H9 (cell line): Measurements from ENCODE around the gene TAF5L. TPM values are rescaled to one million over a fixed set of nuclear protein-coding genes. Genes with fewer than 3 reads are reported as not detected.
A peak's percentile ranks its signal among the peaks of the same experiment; 100 is the strongest.

Source experiments
- DNase-seq: peaks from one replicate; pipeline ENCODE4 v3.0.0-alpha.2; 2017
- H2AFZ ChIP-seq: one replicate; pipeline ENCODE4 v1.6.1; 2013; ENCODE audit warnings: mild to moderate bottlenecking, low read length, control low read depth, moderate library complexity
- H2AK5ac ChIP-seq: 2 replicates; pipeline ENCODE4 v1.6.1; 2013; ENCODE audit warnings: low read length, control low read depth, mixed read lengths; ENCODE audit not compliant: insufficient read length
- H2BK120ac ChIP-seq: one replicate; pipeline ENCODE4 v1.6.1; 2013; ENCODE audit warnings: low read depth, mild to moderate bottlenecking, low read length, control low read depth, inconsistent platforms; ENCODE audit not compliant: poor library complexity, severe bottlenecking
- H2BK12ac ChIP-seq: 2 replicates; pipeline ENCODE4 v1.6.1; 2013; ENCODE audit warnings: low read length, control low read depth, mixed read lengths, low read depth; ENCODE audit not compliant: insufficient read length
- H2BK15ac ChIP-seq: 2 replicates; pipeline ENCODE4 v1.6.1; 2013; ENCODE audit warnings: low read depth, low read length, control low read depth
- H2BK20ac ChIP-seq: one replicate; pipeline ENCODE4 v1.6.1; 2013; ENCODE audit warnings: low read depth, mild to moderate bottlenecking, low read length, control low read depth, inconsistent platforms; ENCODE audit not compliant: poor library complexity, severe bottlenecking
- H2BK5ac ChIP-seq: 2 replicates; pipeline ENCODE4 v1.6.1; 2013; ENCODE audit warnings: low read length, control low read depth, mixed read lengths; ENCODE audit not compliant: insufficient read length
- H3K14ac ChIP-seq: 2 replicates; pipeline ENCODE4 v1.6.1; 2013; ENCODE audit warnings: low read length, control low read depth; ENCODE audit not compliant: insufficient read depth
- H3K18ac ChIP-seq: 2 replicates; pipeline ENCODE4 v1.6.1; 2013; ENCODE audit warnings: low read depth, mild to moderate bottlenecking, mixed read lengths, low read length, control low read depth; ENCODE audit not compliant: insufficient read length
- H3K23ac ChIP-seq: 2 replicates; pipeline ENCODE4 v1.6.1; 2013; ENCODE audit warnings: low read length, control low read depth, mixed read lengths, low read depth; ENCODE audit not compliant: insufficient read length
- H3K23me2 ChIP-seq: 2 replicates; pipeline ENCODE4 v1.6.1; 2013; ENCODE audit warnings: low read depth, mild to moderate bottlenecking, mixed read lengths, low read length, control low read depth; ENCODE audit not compliant: insufficient read length, poor library complexity, severe bottlenecking
- H3K27ac ChIP-seq: 2 replicates; pipeline ENCODE4 v1.5.1; 2013; ENCODE audit warnings: low read length, control low read depth, mixed read lengths, low read depth; ENCODE audit not compliant: insufficient read length
- H3K27me3 ChIP-seq: 2 replicates; pipeline ENCODE4 v1.6.1; 2013; ENCODE audit warnings: low read length, control low read depth, inconsistent platforms; ENCODE audit not compliant: insufficient read depth
- H3K4ac ChIP-seq: 2 replicates; pipeline ENCODE4 v1.6.1; 2013; ENCODE audit warnings: low read depth, mild to moderate bottlenecking, control low read depth, inconsistent platforms, low read length, moderate library complexity
- H3K4me1 ChIP-seq: 2 replicates; pipeline ENCODE4 v1.6.1; 2013; ENCODE audit warnings: low read length, control low read depth, inconsistent platforms; ENCODE audit not compliant: insufficient read depth
- H3K4me2 ChIP-seq: 2 replicates; pipeline ENCODE4 v1.6.1; 2013; ENCODE audit warnings: low read length, control low read depth, mixed read lengths; ENCODE audit not compliant: insufficient read length, insufficient read depth
- H3K56ac ChIP-seq: 2 replicates; pipeline ENCODE4 v1.6.1; 2013; ENCODE audit warnings: low read depth, mild to moderate bottlenecking, mixed read lengths, low read length, control low read depth; ENCODE audit not compliant: insufficient read length
- H3K79me1 ChIP-seq: 2 replicates; pipeline ENCODE4 v1.6.1; 2013; ENCODE audit warnings: low read depth, mild to moderate bottlenecking, moderate library complexity, low read length, control low read depth, inconsistent platforms; ENCODE audit not compliant: insufficient read depth, poor library complexity, severe bottlenecking
- H3K79me2 ChIP-seq: 2 replicates; pipeline ENCODE4 v1.6.1; 2013; ENCODE audit warnings: low read length, control low read depth, inconsistent platforms; ENCODE audit not compliant: insufficient read depth
- H3K9ac ChIP-seq: 2 replicates; pipeline ENCODE4 v1.6.1; 2013; ENCODE audit warnings: low read length, control low read depth, mixed read lengths; ENCODE audit not compliant: insufficient read length; ENCODE audit errors: extremely low read depth
- H3K9me3 ChIP-seq: one replicate; pipeline ENCODE4 v1.6.1; 2013; ENCODE audit warnings: low read depth, low read length, inconsistent platforms; ENCODE audit not compliant: control insufficient read depth
- H3T11ph ChIP-seq: one replicate; pipeline ENCODE4 v1.6.1; 2013; ENCODE audit warnings: mild to moderate bottlenecking, low read length, control low read depth, inconsistent platforms
- H4K20me1 ChIP-seq: one replicate; pipeline ENCODE4 v1.6.1; 2013; ENCODE audit not compliant: control insufficient read depth, insufficient read length, insufficient read depth
- H4K5ac ChIP-seq: 2 replicates; pipeline ENCODE4 v1.6.1; 2013; ENCODE audit warnings: low read depth, mild to moderate bottlenecking, mixed read lengths, low read length, control low read depth; ENCODE audit not compliant: insufficient read length
- H4K8ac ChIP-seq: replicated peaks from 2 replicates; pipeline ENCODE4 v1.6.1; 2013; ENCODE audit warnings: low read length, control low read depth, mixed read lengths, low read depth; ENCODE audit not compliant: insufficient read length
- H4K91ac ChIP-seq: 2 replicates; pipeline ENCODE4 v1.6.1; 2013; ENCODE audit warnings: low read depth, mild to moderate bottlenecking, moderate library complexity, mixed read lengths, low read length, control low read depth; ENCODE audit not compliant: insufficient read length
- H3K27ac Mint-ChIP-seq, 3 experiments: 2 replicates in 2 of 3; 3 replicates in 1 of 3; pipeline ENCODE4 v1.8.0; 2020 to 2021; ENCODE audit warnings: mixed read lengths in 3 of 3, mild to moderate bottlenecking in 1 of 3, moderate library complexity in 1 of 3
- H3K27me3 Mint-ChIP-seq: 2 replicates; pipeline ENCODE4 v1.8.0; 2021; ENCODE audit warnings: low read depth, mild to moderate bottlenecking, moderate library complexity, mixed read lengths
- H3K36me3 Mint-ChIP-seq, 3 experiments: 2 replicates in 2 of 3; 3 replicates in 1 of 3; pipeline ENCODE4 v1.8.0; 2020 to 2021; ENCODE audit warnings: low read depth in 3 of 3, mixed read lengths in 3 of 3; ENCODE audit not compliant: insufficient read depth in 1 of 3
- H3K4me1 Mint-ChIP-seq, 2 experiments: 2 replicates each; pipeline ENCODE4 v1.8.0; 2020; ENCODE audit warnings: mixed read lengths in 2 of 2
- H3K4me3 Mint-ChIP-seq, 2 experiments: 2 replicates in 1 of 2; 3 replicates in 1 of 2; pipeline ENCODE4 v1.8.0; 2020 to 2021; ENCODE audit warnings: mild to moderate bottlenecking in 2 of 2, mixed read lengths in 2 of 2, moderate library complexity in 1 of 2
- H3K9me3 Mint-ChIP-seq, 2 experiments: 2 replicates in 1 of 2; 3 replicates in 1 of 2; pipeline ENCODE4 v1.8.0; 2020; ENCODE audit warnings: mild to moderate bottlenecking in 2 of 2, mixed read lengths in 2 of 2, moderate library complexity in 1 of 2
- CTCF ChIP-seq: fragments of 200-600 bp; sonication (generic); conservative IDR thresholded peaks from 3 replicates; pipeline ENCODE4 v1.8.0; 2021; ENCODE audit warnings: antibody characterized with exemption, mild to moderate bottlenecking
- WGBS: extraction: QIAGEN DNeasy Blood & Tissue Kit; methylation state at CpG from one replicate; pipeline ENCODE4 v1.1.7; 2013; ENCODE audit warnings: missing lambda C conversion rate, low lambda C conversion rate, mixed read lengths; ENCODE audit not compliant: insufficient read length; ENCODE audit errors: extremely low coverage; 5-methylcytosine and 5-hydroxymethylcytosine counted together
- total RNA-seq: library from RNA; stranded (reverse); gene quantifications from 2 replicates; pipeline ENCODE4 v1.2.1, GENCODE V29; 2021

TAF5L gene
- total RNA-seq, 1 experiment from 2014 or later = 30.3 TPM

- H2BK5ac ChIP-seq = no peak overlapping the region
- no peak overlapping the region for H3K56ac ChIP-seq
- H2AK5ac ChIP-seq = no peak overlapping the region
- no peak overlapping the region for H3K27ac ChIP-seq
- no peak overlapping the region for H3K4me2 ChIP-seq
- no peak overlapping the region for H3K14ac ChIP-seq
- H2BK15ac ChIP-seq = no peak overlapping the region
- peaks cover 6 to 8% of the 10 kb centered on the region in 2 experiments; a peak in 3 of 4 replicates for H3K4me1 Mint-ChIP-seq
- no peak overlapping the region for H3K9ac ChIP-seq
- H4K91ac ChIP-seq = no peak overlapping the region
- TF ChIP-seq CTCF = peak; percentile 94
- no peaks in the 10 kb centered on the region for H3K27me3 Mint-ChIP-seq
- no peak overlapping the region for H2BK12ac ChIP-seq
- H2BK120ac ChIP-seq = no peak overlapping the region
- H3K36me3 Mint-ChIP-seq = peaks cover 16 to 33% (median 28%) of the 10 kb centered on the region in 3 experiments; a peak in 6 of 7 replicates
- no peaks in the 10 kb centered on the region for H4K20me1 ChIP-seq
- H3T11ph ChIP-seq = no peak overlapping the region
- peak overlapping the region in 2 of 3 experiments; percentile 61 to 72; a peak in 4 of 7 replicates for H3K27ac Mint-ChIP-seq
- no peak overlapping the region for H3K18ac ChIP-seq
- no peak overlapping the region for H2AFZ ChIP-seq
- H4K8ac ChIP-seq = no peak overlapping the region
- H3K79me2 ChIP-seq = no peaks in the 10 kb centered on the region
- no peaks in the 10 kb centered on the region for H3K27me3 ChIP-seq
- H3K23ac ChIP-seq = no peak overlapping the region
- H3K4me3 Mint-ChIP-seq = no peak overlapping the region
- H3K23me2 ChIP-seq = no peaks in the 10 kb centered on the region
- no peaks in the 10 kb centered on the region for H3K79me1 ChIP-seq
- no peak overlapping the region for H4K5ac ChIP-seq
- H3K9me3 Mint-ChIP-seq = no peaks in the 10 kb centered on the region
- H3K9me3 ChIP-seq = no peaks in the 10 kb centered on the region
- H3K4me1 ChIP-seq = no peaks in the 10 kb centered on the region
- H3K4ac ChIP-seq = no peak overlapping the region
- DNase-seq = peak; percentile 88
- WGBS = no CpG with 5 or more reads among the region's 19 CpGs
- H2BK20ac ChIP-seq = no peak overlapping the region
These were observed 35.3 kb upstream of the TAF5L start for GRCh38 chr1:229661022-229661877.
